Measurements from ENCODE around the gene ITPKB. TPM values are rescaled to one million over a fixed set of nuclear protein-coding genes. Genes with fewer than 3 reads are reported as not detected.

Gene ITPKB
- polyA plus RNA-seq, 1 of the 3 experiments (the other 2 are of a cell fraction): 2.4 TPM

DNA sequence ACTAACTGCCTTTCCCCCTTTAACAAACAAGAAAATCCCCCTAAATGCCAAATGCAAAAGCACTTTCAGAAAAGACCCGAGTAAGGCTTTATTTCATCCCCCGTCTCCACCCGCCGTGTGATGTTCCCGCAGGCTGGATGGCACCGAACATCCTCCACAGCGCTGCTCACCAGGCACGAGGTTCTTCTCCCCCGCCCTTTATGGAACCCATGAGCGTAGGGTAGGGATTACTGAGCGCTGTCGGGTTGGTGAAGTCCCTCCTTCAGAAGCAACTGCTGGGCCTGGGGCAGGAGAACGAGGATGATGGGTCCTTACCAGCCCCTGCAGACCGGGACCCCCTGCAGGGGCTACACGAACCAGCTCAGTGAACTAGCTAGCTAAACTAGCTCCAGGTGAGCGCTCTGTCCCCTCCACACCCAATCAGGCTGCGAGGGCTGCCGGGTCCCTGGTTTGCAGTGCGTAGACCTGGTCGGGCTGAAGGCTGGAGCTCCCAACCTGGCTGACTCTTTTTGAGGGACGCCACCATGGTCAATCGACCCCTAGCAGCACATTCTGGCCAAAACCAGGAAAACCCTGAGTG, 80.4 kb downstream of the ITPKB start:
- WGBS (ENCODE audit: low lambda C conversion rate): 92% methylated on average over 16 of the region's 22 CpGs
- no peak for TF ChIP-seq CHD2 (IDR thresholded peaks at IDR 0.05; ENCODE audit: low read length, partially characterized antibody)
- TF ChIP-seq NRF1 (IDR thresholded peaks at IDR 0.05; ENCODE audit: low read depth, low read length): no peak
- no peak for TF ChIP-seq POLR2AphosphoS5 (IDR thresholded peaks at IDR 0.05; ENCODE audit: low read depth, low read length)
- H3K27me3 ChIP-seq (ENCODE audit: insufficient read depth): no peaks in the 10 kb centered on the region
- H3K4me3 ChIP-seq (ENCODE audit: low read depth in 2 of 2, low read length in 1 of 2): no peak overlapping the region
- no peak overlapping the region for H3K4me2 ChIP-seq
- H3K27ac ChIP-seq (ENCODE audit: low read depth in 2 of 2, low read length in 1 of 2): no peak overlapping the region
- H3K9me2 ChIP-seq: no peaks in the 10 kb centered on the region
- H3K4me1 ChIP-seq (ENCODE audit: control insufficient read depth in 1 of 2, insufficient read depth in 2 of 2, low read depth in 1 of 2, low read length in 1 of 2): peaks cover 41 to 50% of the 10 kb centered on the region in 2 experiments
- no peak for DNase-seq
- H3K79me2 ChIP-seq (ENCODE audit: insufficient read depth): no peaks in the 10 kb centered on the region
- no peaks in the 10 kb centered on the region for H4K20me1 ChIP-seq (ENCODE audit: insufficient read depth)
- H3F3A ChIP-seq (replicated peaks; ENCODE audit: insufficient read depth): no peaks in the 10 kb centered on the region
- H2AFZ ChIP-seq (ENCODE audit: low read depth): no peak overlapping the region
- H3K9ac ChIP-seq: no peak overlapping the region
- no peaks in the 10 kb centered on the region for H3K36me3 ChIP-seq (replicated peaks in 1 of 2; ENCODE audit: control insufficient read depth in 1 of 2, insufficient read depth in 2 of 2, low read length in 1 of 2)
- POLR2A ChIA-PET: no interaction called here
- no peaks in the 10 kb centered on the region for H3K9me3 ChIP-seq
- CTCF ChIA-PET: no interaction called here

DNA sequence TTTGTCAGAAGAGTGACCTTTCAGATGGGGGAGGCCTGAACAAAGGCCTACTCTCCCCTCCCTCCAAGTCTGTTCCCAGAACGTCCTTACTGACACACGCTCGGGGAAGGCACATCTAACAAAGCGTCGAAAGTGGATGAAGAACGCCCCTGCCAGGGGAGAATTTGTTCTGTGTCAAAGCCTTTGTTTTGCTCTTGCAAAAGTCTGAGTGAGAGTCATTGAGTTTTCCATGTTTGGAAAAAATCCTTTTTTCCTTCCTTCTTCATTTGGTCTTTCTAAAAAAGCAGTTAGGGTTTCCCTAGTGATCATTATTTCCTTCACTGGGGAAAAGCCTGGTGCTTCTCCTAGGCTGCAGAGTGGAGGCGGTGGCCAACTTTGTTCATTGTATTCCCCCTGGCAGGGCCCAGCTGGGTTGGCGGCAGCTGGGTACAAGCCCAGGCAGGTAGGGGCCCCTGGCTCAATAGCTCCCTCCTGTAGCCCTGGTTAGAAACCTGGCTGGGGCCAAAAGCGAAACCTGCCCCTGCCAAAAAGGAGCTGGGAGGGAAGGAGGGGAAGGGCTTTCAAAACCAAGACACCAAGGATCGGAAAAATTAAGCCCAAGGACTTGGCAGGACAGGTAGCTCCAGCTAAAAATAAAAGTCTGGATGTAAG, 81.1 kb downstream of the ITPKB start:
- 95% methylated on average over 10 of the region's 10 CpGs for WGBS (ENCODE audit: low lambda C conversion rate)
- Histone ChIP-seq H4K20me1 (ENCODE audit: insufficient read depth) (no peaks in the 10 kb centered on the region), H3K4me3 (ENCODE audit: low read depth in 2 of 2, low read length in 1 of 2) (no peak overlapping the region), H3F3A (replicated peaks; ENCODE audit: insufficient read depth) (no peaks in the 10 kb centered on the region), H3K36me3 (replicated peaks in 1 of 2; ENCODE audit: control insufficient read depth in 1 of 2, insufficient read depth in 2 of 2, low read length in 1 of 2) (no peaks in the 10 kb centered on the region), H3K27ac (ENCODE audit: low read depth in 2 of 2, low read length in 1 of 2) (peak overlapping the region in 1 of 2 experiments; percentile 61; a peak in 1 of 4 replicates), H3K9me2 (no peaks in the 10 kb centered on the region), H3K9me3 (no peaks in the 10 kb centered on the region), H3K79me2 (ENCODE audit: insufficient read depth) (no peaks in the 10 kb centered on the region), H3K4me1 (ENCODE audit: control insufficient read depth in 1 of 2, insufficient read depth in 2 of 2, low read depth in 1 of 2, low read length in 1 of 2) (peaks cover 41 to 47% of the 10 kb centered on the region in 2 experiments), H3K27me3 (ENCODE audit: insufficient read depth) (no peaks in the 10 kb centered on the region), H3K4me2 (peak overlapping the region; percentile 57; the same call in 1 of the 2 replicates), H3K9ac (no peak overlapping the region), H2AFZ (ENCODE audit: low read depth) (no peak overlapping the region)
- POLR2A ChIA-PET: no interaction called here
- CTCF ChIA-PET: no interaction called here
- no peak for DNase-seq
- TF ChIP-seq RCOR1 (IDR thresholded peaks at IDR 0.05; ENCODE audit: low read length): no peak
- no peak for TF ChIP-seq TEAD4 (IDR thresholded peaks at IDR 0.05; ENCODE audit: borderline replicate concordance, insufficient read depth)
- TF ChIP-seq GABPA (IDR thresholded peaks at IDR 0.05; ENCODE audit: low read depth): no peak
- TF ChIP-seq MXI1 (IDR thresholded peaks at IDR 0.05; ENCODE audit: low read depth, low read length): no peak
- TF ChIP-seq, protein P1, sequence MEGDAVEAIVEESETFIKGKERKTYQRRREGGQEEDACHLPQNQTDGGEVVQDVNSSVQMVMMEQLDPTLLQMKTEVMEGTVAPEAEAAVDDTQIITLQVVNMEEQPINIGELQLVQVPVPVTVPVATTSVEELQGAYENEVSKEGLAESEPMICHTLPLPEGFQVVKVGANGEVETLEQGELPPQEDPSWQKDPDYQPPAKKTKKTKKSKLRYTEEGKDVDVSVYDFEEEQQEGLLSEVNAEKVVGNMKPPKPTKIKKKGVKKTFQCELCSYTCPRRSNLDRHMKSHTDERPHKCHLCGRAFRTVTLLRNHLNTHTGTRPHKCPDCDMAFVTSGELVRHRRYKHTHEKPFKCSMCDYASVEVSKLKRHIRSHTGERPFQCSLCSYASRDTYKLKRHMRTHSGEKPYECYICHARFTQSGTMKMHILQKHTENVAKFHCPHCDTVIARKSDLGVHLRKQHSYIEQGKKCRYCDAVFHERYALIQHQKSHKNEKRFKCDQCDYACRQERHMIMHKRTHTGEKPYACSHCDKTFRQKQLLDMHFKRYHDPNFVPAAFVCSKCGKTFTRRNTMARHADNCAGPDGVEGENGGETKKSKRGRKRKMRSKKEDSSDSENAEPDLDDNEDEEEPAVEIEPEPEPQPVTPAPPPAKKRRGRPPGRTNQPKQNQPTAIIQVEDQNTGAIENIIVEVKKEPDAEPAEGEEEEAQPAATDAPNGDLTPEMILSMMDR (IDR thresholded peaks at IDR 0.05): no peak
- TF ChIP-seq POLR2AphosphoS5 (IDR thresholded peaks at IDR 0.05; ENCODE audit: low read depth, low read length): no peak
- TF ChIP-seq TAF1 (IDR thresholded peaks at IDR 0.05; ENCODE audit: borderline replicate concordance, low read depth, low read length): no peak
- no peak for TF ChIP-seq FOXM1 (IDR thresholded peaks at IDR 0.05; ENCODE audit: low read depth)
- TF ChIP-seq EP300 (IDR thresholded peaks at IDR 0.05; ENCODE audit: borderline replicate concordance in 1 of 2, low read depth in 1 of 2, low read length in 1 of 2): no peak
- no peak for TF ChIP-seq EZH2phosphoT487 (IDR thresholded peaks at IDR 0.05; ENCODE audit: borderline replicate concordance, low read depth)
- no peak for TF ChIP-seq FOXJ3 (CRISPR knock-in tag; IDR thresholded peaks at IDR 0.05)
- TF ChIP-seq MEF2A (IDR thresholded peaks at IDR 0.05; ENCODE audit: borderline replicate concordance, low read depth): no peak
- TF ChIP-seq CHD2 (IDR thresholded peaks at IDR 0.05; ENCODE audit: low read length, partially characterized antibody): no peak
- no peak for TF ChIP-seq NRF1 (IDR thresholded peaks at IDR 0.05; ENCODE audit: low read depth, low read length)
- TF ChIP-seq, protein P2, sequence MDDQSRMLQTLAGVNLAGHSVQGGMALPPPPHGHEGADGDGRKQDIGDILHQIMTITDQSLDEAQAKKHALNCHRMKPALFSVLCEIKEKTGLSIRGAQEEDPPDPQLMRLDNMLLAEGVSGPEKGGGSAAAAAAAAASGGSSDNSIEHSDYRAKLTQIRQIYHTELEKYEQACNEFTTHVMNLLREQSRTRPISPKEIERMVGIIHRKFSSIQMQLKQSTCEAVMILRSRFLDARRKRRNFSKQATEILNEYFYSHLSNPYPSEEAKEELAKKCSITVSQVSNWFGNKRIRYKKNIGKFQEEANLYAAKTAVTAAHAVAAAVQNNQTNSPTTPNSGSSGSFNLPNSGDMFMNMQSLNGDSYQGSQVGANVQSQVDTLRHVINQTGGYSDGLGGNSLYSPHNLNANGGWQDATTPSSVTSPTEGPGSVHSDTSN (IDR thresholded peaks at IDR 0.05): no peak
- no peak for TF ChIP-seq GATA2 (CRISPR knock-in tag; IDR thresholded peaks at IDR 0.05)
- no peak for TF ChIP-seq SMC3 (IDR thresholded peaks at IDR 0.05; ENCODE audit: low read depth, low read length)
